Sigmoid colon (tissue), 7 donors: ENCODE data around the gene BLTP3A. TPM values are rescaled to one million over a fixed set of nuclear protein-coding genes. Genes with fewer than 3 reads are reported as not detected.
"Not testable (repeated sequence)": the region's sequence is repeated elsewhere in the genome, so short reads cannot be mapped to it uniquely, and the experiment has no call there.

Experiments
- DNase-seq: peaks from one replicate; pipeline ENCODE4 v3.0.0-alpha.2; 2019
- H3K27ac ChIP-seq, 4 donors: fragments of 200-600 bp; sonication (generic); one replicate each; pipeline ENCODE4 v1.5.1; 2016 to 2019; ENCODE audit warnings: mild to moderate bottlenecking in 1 of 4
- H3K27me3 ChIP-seq, 3 donors: fragments of 200-600 bp; sonication (generic); one replicate each; pipeline ENCODE4 v1.5.1; 2019; ENCODE audit warnings: mild to moderate bottlenecking in 1 of 3
- H3K36me3 ChIP-seq, 4 donors: fragments of 200-600 bp; sonication (generic); one replicate each; pipeline ENCODE4 v1.5.1; 2016 to 2019
- H3K4me1 ChIP-seq, 4 donors: fragments of 200-600 bp; sonication (generic); one replicate each; pipeline ENCODE4 v1.5.1; 2017 to 2019
- H3K4me3 ChIP-seq, 4 donors: fragments of 200-600 bp; sonication (generic); one replicate each; pipeline ENCODE4 v1.5.1; 2017 to 2019; ENCODE audit warnings: mild to moderate bottlenecking in 2 of 4, moderate library complexity in 1 of 4
- H3K9me3 ChIP-seq, 4 donors: fragments of 200-600 bp in 3 of 4; sonication (generic) in 3 of 4; one replicate each; pipeline versions ENCODE4 v1.5.1 to v1.6.1; 2013 to 2019
- EP300 ChIP-seq, 4 donors: sonication (generic); formaldehyde crosslinking; IDR thresholded peaks; one replicate each; pipeline ENCODE4 v1.6.1; 2017; ENCODE audit warnings: antibody characterized with exemption in 4 of 4
- POLR2A ChIP-seq, 2 donors: fragments of 450-650 bp; IDR thresholded peaks; one replicate each; pipeline ENCODE4 v1.6.1; 2016; ENCODE audit warnings: antibody characterized with exemption in 2 of 2, mild to moderate bottlenecking in 2 of 2, moderate library complexity in 2 of 2
- POLR2AphosphoS5 ChIP-seq, 4 donors: sonication (generic); formaldehyde crosslinking; IDR thresholded peaks; one replicate each; pipeline ENCODE4 v1.6.1; 2017; ENCODE audit warnings: antibody characterized with exemption in 4 of 4
- WGBS, 2 donors: extraction: QIAGEN DNeasy Blood & Tissue Kit; methylation state at CpG; one replicate each; pipeline ENCODE4 v1.1.7; 2013; 5-methylcytosine and 5-hydroxymethylcytosine counted together
- intact Hi-C: fragments of 100-400 bp; cut with DNase I; formaldehyde crosslinking; loops from one replicate; pipeline ENCODE4 v1.15.1; 2023
- polyA plus RNA-seq, 3 donors: library from polyadenylated mRNA; stranded (reverse); fragments of 200-250 nt; gene quantifications; one replicate each; pipeline ENCODE4 v1.2.3, GENCODE V29; 2013
- total RNA-seq, 4 donors: library from RNA; depleted of rRNA; stranded (reverse); fragments of >200 nt; gene quantifications; one replicate each; pipeline ENCODE4 v1.1.0, GENCODE V29; 2016
- TF ChIP-seq, protein P1 (sequence below), 4 experiments: fragments of 450-650 bp in 3 of 4; fragments of 200-600 bp in 1 of 4; IDR thresholded peaks; one replicate each; pipeline ENCODE4 v1.5.1; 2016 to 2019; ENCODE audit warnings: antibody characterized with exemption in 4 of 4, mild to moderate bottlenecking in 3 of 4, moderate library complexity in 2 of 4
- donor health status: healthy with polysubstance abuse.
- donor health status: Bipolar disorder and iron deficiency.
- donor health status: healthy.

BLTP3A gene
- total and polyA plus RNA-seq, 7 donors: 0.60 to 11.6 (median 6.7) TPM

DNA sequence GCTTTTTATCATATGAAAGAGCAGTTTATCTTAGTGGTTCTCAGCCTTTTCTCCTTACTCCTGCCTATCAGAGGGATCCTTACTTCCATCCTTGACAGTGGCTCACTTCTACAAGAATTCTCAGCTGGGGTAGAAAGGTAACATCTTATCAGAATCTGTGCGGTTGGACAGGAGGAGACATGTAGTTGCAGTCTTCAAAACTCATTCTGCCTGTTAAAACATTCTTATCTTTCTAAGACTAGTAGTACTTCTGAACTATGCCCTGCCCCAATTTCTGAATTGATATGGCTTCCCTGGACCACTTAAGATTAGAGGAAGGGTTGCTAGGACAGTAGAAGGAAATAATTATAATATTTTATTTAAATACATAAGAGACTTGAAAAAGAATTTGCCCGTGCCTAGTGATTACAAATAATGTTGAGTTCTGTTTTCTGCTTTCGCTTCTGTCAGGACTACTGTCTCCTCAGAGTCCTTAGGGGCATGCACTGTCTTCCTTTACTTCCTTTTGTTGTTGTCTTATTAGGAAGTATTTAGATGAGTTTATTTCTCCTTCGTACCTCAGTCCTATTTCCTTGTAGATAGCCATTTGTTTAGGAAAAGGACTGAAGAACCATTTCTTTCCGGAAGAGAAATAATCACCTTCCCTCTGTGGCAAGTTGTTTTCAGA, 24.9 kb downstream of the BLTP3A start:
- WGBS, 2 donors: 65 to 73% methylated on average over 5 of the region's 5 CpGs
- intact Hi-C loops: no loop called here
- Histone ChIP-seq H3K27ac (no peak overlapping the region), H3K27me3 (no peaks in the 10 kb centered on the region), H3K4me3 (no peak overlapping the region), H3K9me3 (no peaks in the 10 kb centered on the region), H3K4me1 (peaks cover 0 to 8% (median 0%) of the 10 kb centered on the region in 4 donors), H3K36me3 (peaks cover 0 to 4% (median under 1%) of the 10 kb centered on the region in 4 donors)
- TF ChIP-seq POLR2A (IDR thresholded peaks at IDR 0.05) (no peak), POLR2AphosphoS5 (IDR thresholded peaks at IDR 0.05) (no peak), EP300 (IDR thresholded peaks at IDR 0.05) (no peak)
- TF ChIP-seq, protein P1, sequence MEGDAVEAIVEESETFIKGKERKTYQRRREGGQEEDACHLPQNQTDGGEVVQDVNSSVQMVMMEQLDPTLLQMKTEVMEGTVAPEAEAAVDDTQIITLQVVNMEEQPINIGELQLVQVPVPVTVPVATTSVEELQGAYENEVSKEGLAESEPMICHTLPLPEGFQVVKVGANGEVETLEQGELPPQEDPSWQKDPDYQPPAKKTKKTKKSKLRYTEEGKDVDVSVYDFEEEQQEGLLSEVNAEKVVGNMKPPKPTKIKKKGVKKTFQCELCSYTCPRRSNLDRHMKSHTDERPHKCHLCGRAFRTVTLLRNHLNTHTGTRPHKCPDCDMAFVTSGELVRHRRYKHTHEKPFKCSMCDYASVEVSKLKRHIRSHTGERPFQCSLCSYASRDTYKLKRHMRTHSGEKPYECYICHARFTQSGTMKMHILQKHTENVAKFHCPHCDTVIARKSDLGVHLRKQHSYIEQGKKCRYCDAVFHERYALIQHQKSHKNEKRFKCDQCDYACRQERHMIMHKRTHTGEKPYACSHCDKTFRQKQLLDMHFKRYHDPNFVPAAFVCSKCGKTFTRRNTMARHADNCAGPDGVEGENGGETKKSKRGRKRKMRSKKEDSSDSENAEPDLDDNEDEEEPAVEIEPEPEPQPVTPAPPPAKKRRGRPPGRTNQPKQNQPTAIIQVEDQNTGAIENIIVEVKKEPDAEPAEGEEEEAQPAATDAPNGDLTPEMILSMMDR (IDR thresholded peaks at IDR 0.05): no peak
- DNase-seq: no peak

DNA sequence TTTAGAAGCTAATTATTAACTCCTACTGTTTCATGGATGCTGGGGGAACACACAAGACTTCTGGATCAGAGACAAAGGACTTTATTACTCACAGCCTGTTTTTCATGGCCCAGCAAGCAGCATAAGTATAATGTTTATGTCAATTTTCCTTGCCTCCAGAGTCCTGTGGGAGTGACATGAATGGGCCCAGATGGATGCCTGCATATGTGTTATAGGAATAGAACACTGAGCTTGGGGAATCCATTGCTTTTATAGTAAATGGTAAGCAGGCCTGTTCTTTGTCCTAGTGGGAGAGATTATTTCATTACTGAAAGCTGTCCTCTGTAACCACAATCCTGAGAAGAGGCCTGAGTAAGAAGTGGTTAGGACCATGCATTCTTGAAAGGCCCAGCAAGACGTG, 25.6 kb downstream of the BLTP3A start:
- Histone ChIP-seq H3K36me3 (peaks cover 0 to 9% (median 1%) of the 10 kb centered on the region in 4 donors), H3K27ac (no peak overlapping the region), H3K4me3 (no peak overlapping the region), H3K9me3 (no peaks in the 10 kb centered on the region), H3K27me3 (no peaks in the 10 kb centered on the region), H3K4me1 (peaks cover 0 to 8% (median 0%) of the 10 kb centered on the region in 4 donors)
- intact Hi-C loops: no loop called here
- TF ChIP-seq POLR2A (IDR thresholded peaks at IDR 0.05): no peak
- no peak for TF ChIP-seq EP300 (IDR thresholded peaks at IDR 0.05)
- TF ChIP-seq POLR2AphosphoS5 (IDR thresholded peaks at IDR 0.05): no peak
- TF ChIP-seq, protein P1 (IDR thresholded peaks at IDR 0.05): no peak
- WGBS, 2 donors: 81 to 93% methylated on average over 1 of the region's 1 CpG
- DNase-seq: no peak

- H3K4me1 ChIP-seq, H3K27me3 ChIP-seq, H3K4me3 ChIP-seq, intact Hi-C loops, H3K27ac ChIP-seq, DNase-seq, H3K9me3 ChIP-seq: not testable (repeated sequence)
- WGBS, 2 donors: 50 to 63% methylated on average over 2 of the region's 4 CpGs
- peaks cover 0 to 25% (median 5%) of the 10 kb centered on the region in 4 donors for H3K36me3 ChIP-seq
Measured at GRCh38 chr6:34818872-34819570, 27.1 kb downstream of the BLTP3A start.

DNA sequence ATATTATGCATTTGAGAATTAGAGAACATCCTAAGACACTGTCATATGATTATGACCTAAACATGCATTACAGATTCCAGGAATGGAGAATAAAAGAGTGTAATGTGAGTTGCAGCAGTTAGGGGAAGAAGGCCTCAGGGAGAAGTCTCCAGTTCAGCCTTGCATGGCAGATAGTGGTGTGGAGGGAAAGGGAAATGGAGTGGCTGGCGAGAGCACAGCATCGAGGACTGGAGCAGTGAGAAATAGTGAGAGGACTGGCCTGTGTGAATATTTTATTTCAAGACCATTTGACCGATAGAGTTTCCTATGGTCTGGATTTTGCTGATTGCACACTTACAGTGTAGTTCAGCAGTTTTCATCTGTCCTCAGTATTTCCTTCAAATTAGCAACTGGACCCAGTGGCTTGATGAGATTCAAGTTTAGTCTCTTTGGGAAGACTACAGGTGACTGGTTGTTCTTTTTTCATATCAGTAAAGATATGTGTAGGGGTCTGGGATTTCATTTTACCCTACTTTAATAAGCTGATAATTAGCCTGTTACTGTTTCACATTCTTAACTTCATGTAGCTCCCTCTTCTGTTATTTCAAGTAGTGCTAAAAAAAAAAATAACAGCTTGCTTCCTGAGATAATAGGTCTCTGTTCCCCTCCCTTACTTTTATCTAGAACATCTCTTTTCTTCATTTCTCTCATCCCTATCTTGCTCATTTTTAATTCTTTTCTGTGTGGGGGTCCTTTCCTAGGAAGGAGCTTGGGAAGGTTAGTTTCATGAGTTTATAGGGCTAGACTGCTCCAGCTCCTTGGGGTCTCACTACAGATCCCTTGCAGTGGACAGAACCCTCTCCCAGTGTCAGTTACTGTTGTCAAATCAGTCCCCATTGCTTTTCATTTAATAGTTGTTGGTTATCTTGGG, 27.9 kb downstream of the BLTP3A start:
- no peak for DNase-seq
- no peak overlapping the region for H3K4me3 ChIP-seq
- H3K27me3 ChIP-seq: no peaks in the 10 kb centered on the region
- no peaks in the 10 kb centered on the region for H3K9me3 ChIP-seq
- intact Hi-C loops: no loop called here
- H3K4me1 ChIP-seq: peaks cover 0 to 8% (median 0%) of the 10 kb centered on the region in 4 donors
- TF ChIP-seq, protein P1 (IDR thresholded peaks at IDR 0.05): no peak
- no peak for TF ChIP-seq POLR2A (IDR thresholded peaks at IDR 0.05)
- TF ChIP-seq POLR2AphosphoS5 (IDR thresholded peaks at IDR 0.05): no peak
- no peak for TF ChIP-seq EP300 (IDR thresholded peaks at IDR 0.05)
- WGBS, 2 donors: 71 to 90% methylated on average over 3 of the region's 3 CpGs
- H3K36me3 ChIP-seq: peaks cover 0 to 33% (median 6%) of the 10 kb centered on the region in 4 donors
- H3K27ac ChIP-seq: no peak overlapping the region

DNA sequence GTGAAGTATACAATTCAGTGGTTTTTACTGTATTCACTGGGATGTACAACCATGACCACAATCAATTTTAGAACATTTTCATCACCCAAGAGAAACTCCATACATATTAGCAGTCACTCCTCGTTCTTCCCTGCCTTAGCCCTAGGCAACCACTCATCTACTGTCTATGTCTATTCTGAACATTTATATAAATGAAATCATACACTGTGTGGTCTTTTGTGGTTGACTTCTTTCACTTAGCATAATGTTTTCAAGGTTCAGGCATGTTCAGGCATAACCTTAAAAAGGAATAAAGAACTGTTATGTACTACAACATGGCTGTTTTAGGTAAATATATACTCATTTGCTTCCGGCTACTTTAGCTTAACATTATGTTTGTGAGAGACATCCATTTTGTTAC, 37.3 kb downstream of the BLTP3A start:
- H3K9me3 ChIP-seq: no peaks in the 10 kb centered on the region
- H3K27me3 ChIP-seq: no peaks in the 10 kb centered on the region
- WGBS, 2 donors: 96 to 97% methylated on average over 2 of the region's 2 CpGs
- no peak overlapping the region for H3K4me3 ChIP-seq
- peaks cover 10 to 51% (median 14%) of the 10 kb centered on the region in 4 donors for H3K36me3 ChIP-seq
- TF ChIP-seq EP300 (IDR thresholded peaks at IDR 0.05) (no peak), POLR2A (IDR thresholded peaks at IDR 0.05) (no peak), POLR2AphosphoS5 (IDR thresholded peaks at IDR 0.05) (no peak)
- TF ChIP-seq, protein P1 (IDR thresholded peaks at IDR 0.05): no peak
- H3K27ac ChIP-seq: no peak overlapping the region
- no peak for DNase-seq
- H3K4me1 ChIP-seq: no peaks in the 10 kb centered on the region
- intact Hi-C loops: no loop called here
